CD14-positive monocyte (primary cell): Measurements from ENCODE around the gene TLR6. TPM values are rescaled to one million over a fixed set of nuclear protein-coding genes. Genes with fewer than 3 reads are reported as not detected.
A peak's percentile ranks its signal among the peaks of the same experiment; 100 is the strongest.

Experiments used
- DNase-seq, 3 donors: peaks; one replicate each; pipeline ENCODE4 v3.0.0-alpha.2; 2011 to 2022
- H2AFZ ChIP-seq: 2 replicates; pipeline ENCODE4 v1.6.0; 2012; ENCODE audit warnings: mild to moderate bottlenecking, low read depth, low read length, inconsistent platforms; ENCODE audit not compliant: insufficient read depth, poor library complexity, severe bottlenecking
- H3K27ac ChIP-seq, 2 donors: 1 replicate in 1 of 2; 2 replicates in 1 of 2; pipeline ENCODE4 v1.5.1; 2012 to 2013; ENCODE audit warnings: low read length in 2 of 2, control low read depth in 1 of 2, inconsistent platforms in 1 of 2, low read depth in 1 of 2, mild to moderate bottlenecking in 1 of 2
- H3K27me3 ChIP-seq, 2 donors: one replicate each; pipeline versions ENCODE4 v1.6.0 to v1.6.1; 2011 to 2013; ENCODE audit warnings: low read length in 2 of 2; ENCODE audit not compliant: control insufficient read depth in 2 of 2, insufficient read depth in 2 of 2
- H3K36me3 ChIP-seq, 2 donors: replicated peaks in 1 of 2; 1 replicate in 1 of 2; 2 replicates in 1 of 2; pipeline versions ENCODE4 v1.5.1 to v1.6.1; 2012 to 2013; ENCODE audit warnings: low read length in 2 of 2, control low read depth in 1 of 2, inconsistent platforms in 1 of 2, mild to moderate bottlenecking in 1 of 2; ENCODE audit not compliant: insufficient read depth in 2 of 2, control insufficient read depth in 1 of 2
- H3K4me1 ChIP-seq, 2 donors: 1 replicate in 1 of 2; 2 replicates in 1 of 2; pipeline versions ENCODE4 v1.5.1 to v1.6.1; 2012 to 2013; ENCODE audit warnings: low read length in 2 of 2, control low read depth in 1 of 2, inconsistent platforms in 1 of 2, mild to moderate bottlenecking in 1 of 2, moderate library complexity in 1 of 2; ENCODE audit not compliant: insufficient read depth in 2 of 2, control insufficient read depth in 1 of 2
- H3K4me2 ChIP-seq: replicated peaks from 2 replicates; pipeline ENCODE3; 2012; ENCODE audit warnings: low read length, moderate library complexity, mild to moderate bottlenecking; ENCODE audit not compliant: poor library complexity, severe bottlenecking; ENCODE audit errors: extremely low read depth
- H3K4me3 ChIP-seq, 3 experiments: fragments of 200-600 bp in 1 of 3; sonication (generic) in 1 of 3; replicated peaks in 1 of 3; 1 replicate in 2 of 3; 2 replicates in 1 of 3; pipeline ENCODE4 v1.5.1; 2011 to 2013; ENCODE audit warnings: low read length in 3 of 3, mild to moderate bottlenecking in 3 of 3, control low read depth in 2 of 3, low read depth in 2 of 3, inconsistent platforms in 1 of 3, moderate library complexity in 1 of 3
- H3K79me2 ChIP-seq: 2 replicates; pipeline ENCODE4 v1.6.0; 2012; ENCODE audit warnings: mild to moderate bottlenecking, control low read depth, inconsistent platforms, low read length, moderate library complexity; ENCODE audit not compliant: insufficient read depth
- H3K9ac ChIP-seq: 2 replicates; pipeline ENCODE4 v1.6.0; 2017; ENCODE audit warnings: low read length, mild to moderate bottlenecking; ENCODE audit not compliant: insufficient read depth, poor library complexity, severe bottlenecking
- H3K9me3 ChIP-seq, 2 donors: replicated peaks in 1 of 2; 1 replicate in 1 of 2; 2 replicates in 1 of 2; pipeline versions ENCODE4 v1.5.1 to v1.6.1; 2012 to 2013; ENCODE audit warnings: low read length in 2 of 2, control low read depth in 1 of 2; ENCODE audit not compliant: control insufficient read depth in 1 of 2, insufficient read depth in 1 of 2
- H4K20me1 ChIP-seq: 2 replicates; pipeline ENCODE4 v1.6.0; 2012; ENCODE audit warnings: mild to moderate bottlenecking, low read length, control low read depth, moderate library complexity; ENCODE audit not compliant: insufficient read depth
- H3K27ac Mint-ChIP-seq, 7 donors: one replicate each; pipeline ENCODE4 v1.8.0; 2020; ENCODE audit warnings: mild to moderate bottlenecking in 7 of 7, mixed read lengths in 7 of 7, moderate library complexity in 6 of 7, inconsistent platforms in 2 of 7
- H3K27me3 Mint-ChIP-seq, 3 donors: one replicate each; pipeline ENCODE4 v1.8.0; 2021 to 2022; ENCODE audit warnings: low read depth in 3 of 3, mild to moderate bottlenecking in 3 of 3, mixed read lengths in 3 of 3, moderate library complexity in 3 of 3, inconsistent platforms in 1 of 3
- H3K36me3 Mint-ChIP-seq, 2 donors: one replicate each; pipeline ENCODE4 v1.8.0; 2020; ENCODE audit warnings: mixed read lengths in 2 of 2, inconsistent platforms in 1 of 2, mild to moderate bottlenecking in 1 of 2
- H3K4me1 Mint-ChIP-seq: one replicate; pipeline ENCODE4 v1.8.0; 2020; ENCODE audit warnings: mild to moderate bottlenecking, mixed read lengths
- H3K4me3 Mint-ChIP-seq, 2 donors: one replicate each; pipeline ENCODE4 v1.8.0; 2020; ENCODE audit warnings: mild to moderate bottlenecking in 2 of 2, mixed read lengths in 2 of 2, moderate library complexity in 1 of 2
- H3K9me3 Mint-ChIP-seq, 7 donors: one replicate each; pipeline ENCODE4 v1.8.0; 2020 to 2022; ENCODE audit warnings: mixed read lengths in 7 of 7, mild to moderate bottlenecking in 6 of 7, moderate library complexity in 6 of 7, inconsistent platforms in 2 of 7
- CTCF ChIP-seq: fragments of 200-600 bp; IDR thresholded peaks from one replicate; pipeline ENCODE4 v1.8.0; 2022; ENCODE audit warnings: antibody characterized with exemption, mild to moderate bottlenecking
- WGBS: methylation state at CpG from one replicate; pipeline ENCODE4 v1.1.5; 2013; ENCODE audit warnings: missing lambda C conversion rate; ENCODE audit not compliant: insufficient coverage; 5-methylcytosine and 5-hydroxymethylcytosine counted together
- intact Hi-C, 2 donors: fragments of 100-400 bp; cut with micrococcal nuclease; formaldehyde crosslinking; loops; one replicate each; pipeline versions ENCODE4 v1.15.0 to v1.15.1; 2023
- polyA plus RNA-seq, 3 donors: library from polyadenylated mRNA; depleted of rRNA in 1 of 3; unstranded in 2 of 3; stranded (reverse) in 1 of 3; fragments of 300-500 nt in 2 of 3; fragments of >200 nt in 1 of 3; fragmentation: Illumina TruSeq in 2 of 3; gene quantifications; 1 replicate in 2 of 3; 2 replicates in 1 of 3; pipeline ENCODE4 v1.2.3, GENCODE V29; 2012 to 2021

Gene TLR6
- polyA plus RNA-seq, 3 donors = 7.7 to 12.7 (median 11.5) TPM

GRCh38 chr4:38784141-38784540 is 72.5 kb downstream of the TLR6 start:
- Histone ChIP-seq H2AFZ (no peak overlapping the region), H3K4me3 (no peak overlapping the region), H3K36me3 (no peaks in the 10 kb centered on the region), H3K9ac (no peak overlapping the region), H4K20me1 (no peaks in the 10 kb centered on the region), H3K27ac (peak overlapping the region in 1 of 2 donors; percentile 37), H3K79me2 (peaks cover 9% of the 10 kb centered on the region), H3K9me3 (no peaks in the 10 kb centered on the region), H3K4me1 (peaks cover 65 to 67% of the 10 kb centered on the region in 2 donors), H3K4me2 (no peak overlapping the region), H3K27me3 (no peaks in the 10 kb centered on the region)
- WGBS = no CpG with 5 or more reads among the region's 4 CpGs
- peaks cover 51% of the 10 kb centered on the region for H3K4me1 Mint-ChIP-seq
- no peak for DNase-seq
- H3K9me3 Mint-ChIP-seq = peaks cover 0 to 2% (median 0%) of the 10 kb centered on the region in 7 donors
- peak overlapping the region in 6 of 7 donors; percentile 8 to 94 (median 46) for H3K27ac Mint-ChIP-seq
- H3K27me3 Mint-ChIP-seq = peaks cover 0 to 1% (median 0%) of the 10 kb centered on the region in 3 donors
- intact Hi-C loops = loop anchor here in 1 of 2 donors (10.0 kb wide), 1 partner anchor 71 kb away; the partner anchor contains the start of gene TLR6
- peaks cover 0 to 2% of the 10 kb centered on the region in 2 donors for H3K36me3 Mint-ChIP-seq
- TF ChIP-seq CTCF = no peak
- no peak overlapping the region for H3K4me3 Mint-ChIP-seq

GRCh38 chr4:38783109-38783460 is 73.5 kb downstream of the TLR6 start:
- 100% methylated on average over 3 of the region's 8 CpGs for WGBS
- Mint-ChIP-seq H3K9me3 (peaks cover 0 to 2% (median 0%) of the 10 kb centered on the region in 7 donors), H3K4me3 (no peak overlapping the region), H3K27ac (peak overlapping the region in 4 of 7 donors; percentile 37 to 78 (median 67)), H3K4me1 (peaks cover 50% of the 10 kb centered on the region), H3K27me3 (peaks cover 0 to 1% (median 0%) of the 10 kb centered on the region in 3 donors), H3K36me3 (peaks cover 0 to 2% of the 10 kb centered on the region in 2 donors)
- Histone ChIP-seq H3K4me3 (no peak overlapping the region), H3K9me3 (no peaks in the 10 kb centered on the region), H3K27me3 (no peaks in the 10 kb centered on the region), H2AFZ (no peak overlapping the region), H4K20me1 (no peaks in the 10 kb centered on the region), H3K79me2 (peaks cover 6% of the 10 kb centered on the region), H3K36me3 (no peaks in the 10 kb centered on the region), H3K4me2 (no peak overlapping the region), H3K9ac (no peak overlapping the region), H3K27ac (no peak overlapping the region), H3K4me1 (peaks cover 57 to 63% of the 10 kb centered on the region in 2 donors)
- intact Hi-C loops = loop anchor here in 1 of 2 donors (10.0 kb wide), 1 partner anchor 72 kb away; the partner anchor contains the start of gene TLR6
- DNase-seq = no peak
- peak; percentile 60 for TF ChIP-seq CTCF
